Liver (tissue), 9 donors: ENCODE data around the gene GTF3C5. TPM values are rescaled to one million over a fixed set of nuclear protein-coding genes. Genes with fewer than 3 reads are reported as not detected.
"Not testable (repeated sequence)": the region's sequence is repeated elsewhere in the genome, so short reads cannot be mapped to it uniquely, and the experiment has no call there.

Experiments
- DNase-seq: peaks from one replicate; pipeline ENCODE4 v3.0.0-alpha.2; 2017; ENCODE audit warnings: low spot score
- H3K27ac ChIP-seq, 2 donors: one replicate each; pipeline ENCODE4 v1.7.0; 2013; ENCODE audit warnings: inconsistent platforms in 2 of 2, low read length in 2 of 2, control low read depth in 1 of 2, low read depth in 1 of 2, mild to moderate bottlenecking in 1 of 2
- H3K27me3 ChIP-seq, 4 donors: one replicate each; pipeline versions ENCODE4 v1.6.1 to v1.7.0; 2013; ENCODE audit warnings: low read length in 3 of 4, inconsistent platforms in 1 of 4, mild to moderate bottlenecking in 1 of 4, moderate library complexity in 1 of 4; ENCODE audit not compliant: control insufficient read depth in 4 of 4, insufficient read depth in 4 of 4
- H3K36me3 ChIP-seq, 4 donors: one replicate each; pipeline versions ENCODE4 v1.6.1 to v1.7.0; 2013; ENCODE audit warnings: low read length in 3 of 4, mild to moderate bottlenecking in 3 of 4, low read depth in 1 of 4, moderate library complexity in 1 of 4; ENCODE audit not compliant: control insufficient read depth in 4 of 4, insufficient read depth in 3 of 4
- H3K4me1 ChIP-seq, 4 donors: one replicate each; pipeline versions ENCODE4 v1.6.1 to v1.7.0; 2013; ENCODE audit warnings: low read length in 3 of 4, mild to moderate bottlenecking in 3 of 4, moderate library complexity in 1 of 4; ENCODE audit not compliant: control insufficient read depth in 4 of 4, insufficient read depth in 4 of 4
- H3K4me3 ChIP-seq, 3 donors: one replicate each; pipeline versions ENCODE4 v1.6.1 to v1.7.0; 2013; ENCODE audit warnings: low read length in 3 of 3, control low read depth in 1 of 3, low read depth in 1 of 3, mild to moderate bottlenecking in 1 of 3
- H3K9ac ChIP-seq, 2 donors: one replicate each; pipeline ENCODE4 v1.7.0; 2013; ENCODE audit warnings: low read length in 2 of 2, mild to moderate bottlenecking in 2 of 2, moderate library complexity in 2 of 2, control low read depth in 1 of 2, low read depth in 1 of 2
- H3K9me3 ChIP-seq, 4 donors: one replicate each; pipeline versions ENCODE4 v1.6.1 to v1.7.0; 2013; ENCODE audit warnings: low read length in 3 of 4; ENCODE audit not compliant: control insufficient read depth in 4 of 4
- CTCF ChIP-seq: fragments of 150-350 bp; IDR thresholded peaks from 2 replicates; pipeline ENCODE4 v1.5.1; 2017; ENCODE audit warnings: improper control_type of control experiment, low read depth, low read length; ENCODE audit not compliant: missing input control
- EGR1 ChIP-seq, 2 donors: IDR thresholded peaks; 2 replicates each; pipeline ENCODE4 v1.6.1; 2016 to 2018; ENCODE audit warnings: antibody characterized with exemption in 2 of 2, low read depth in 2 of 2
- FOXA2 ChIP-seq: IDR thresholded peaks from 2 replicates; pipeline ENCODE4 v1.6.1; 2016; ENCODE audit warnings: antibody characterized with exemption
- GABPA ChIP-seq, 2 donors: IDR thresholded peaks in 1 of 2; conservative IDR thresholded peaks in 1 of 2; 2 replicates each; pipeline ENCODE4 v1.6.1; 2016; ENCODE audit warnings: antibody characterized with exemption in 2 of 2, mild to moderate bottlenecking in 1 of 2, moderate library complexity in 1 of 2
- HNF4A ChIP-seq, 2 donors: conservative IDR thresholded peaks; 2 replicates each; pipeline ENCODE4 v1.6.1; 2016; ENCODE audit warnings: antibody characterized with exemption in 2 of 2, mild to moderate bottlenecking in 2 of 2
- HNF4G ChIP-seq: IDR thresholded peaks from 2 replicates; pipeline ENCODE4 v1.6.1; 2016; ENCODE audit warnings: antibody characterized with exemption
- JUND ChIP-seq, 2 donors: IDR thresholded peaks; 2 replicates each; pipeline ENCODE4 v1.6.1; 2016; ENCODE audit warnings: antibody characterized with exemption in 2 of 2
- MAX ChIP-seq: IDR thresholded peaks from 2 replicates; pipeline ENCODE4 v1.6.1; 2016; ENCODE audit warnings: antibody characterized with exemption
- NR2F2 ChIP-seq: IDR thresholded peaks from 2 replicates; pipeline ENCODE4 v1.6.1; 2016; ENCODE audit warnings: antibody characterized with exemption
- SP1 ChIP-seq: IDR thresholded peaks from 2 replicates; pipeline ENCODE4 v1.6.1; 2018; ENCODE audit warnings: antibody characterized with exemption, mild to moderate bottlenecking
- TAF1 ChIP-seq: conservative IDR thresholded peaks from 2 replicates; pipeline ENCODE4 v1.6.1; 2016; ENCODE audit warnings: antibody characterized with exemption, mild to moderate bottlenecking
- ZBTB33 ChIP-seq: IDR thresholded peaks from 2 replicates; pipeline ENCODE4 v1.6.1; 2016; ENCODE audit warnings: antibody characterized with exemption
- WGBS: extraction: QIAGEN DNeasy Blood & Tissue Kit; methylation state at CpG from one replicate; pipeline ENCODE4 v1.1.7; 2013; 5-methylcytosine and 5-hydroxymethylcytosine counted together
- polyA plus RNA-seq, 2 donors: library from polyadenylated mRNA; stranded (reverse) in 1 of 2; unstranded in 1 of 2; fragments of 200-250 nt in 1 of 2; fragments of >200 nt in 1 of 2; fragmentation: Nextera tagmentation in 1 of 2; extraction: Ambion mirVana in 1 of 2; gene quantifications; one replicate each; pipeline versions ENCODE4 v1.2.1 to v1.2.3, GENCODE V29; 2013 to 2015
- total RNA-seq, 2 donors: library from RNA; depleted of rRNA; stranded (reverse); fragments of >200 nt; gene quantifications; one replicate each; pipeline ENCODE4 v1.2.3, GENCODE V29; 2014
- TF ChIP-seq, protein P1 (sequence below): IDR thresholded peaks from 2 replicates; pipeline ENCODE4 v1.6.1; 2016; ENCODE audit warnings: antibody characterized with exemption, mild to moderate bottlenecking
- donor health status: healthy.
- donor health status: healthy.
- donor health status: healthy.
- donor health status: healthy.
- donor health status: healthy.

Gene GTF3C5
- total and polyA plus RNA-seq, 4 donors: 13.2 to 26.2 (median 18.2) TPM

GRCh38 chr9:133062569-133062968 is 31.8 kb downstream of the GTF3C5 start:
- not testable (repeated sequence) for H3K4me1 ChIP-seq, H3K27ac ChIP-seq, H3K36me3 ChIP-seq, H3K27me3 ChIP-seq, H3K9me3 ChIP-seq, H3K9ac ChIP-seq, DNase-seq, H3K4me3 ChIP-seq
- 78% methylated on average over 3 of the region's 8 CpGs for WGBS

DNA sequence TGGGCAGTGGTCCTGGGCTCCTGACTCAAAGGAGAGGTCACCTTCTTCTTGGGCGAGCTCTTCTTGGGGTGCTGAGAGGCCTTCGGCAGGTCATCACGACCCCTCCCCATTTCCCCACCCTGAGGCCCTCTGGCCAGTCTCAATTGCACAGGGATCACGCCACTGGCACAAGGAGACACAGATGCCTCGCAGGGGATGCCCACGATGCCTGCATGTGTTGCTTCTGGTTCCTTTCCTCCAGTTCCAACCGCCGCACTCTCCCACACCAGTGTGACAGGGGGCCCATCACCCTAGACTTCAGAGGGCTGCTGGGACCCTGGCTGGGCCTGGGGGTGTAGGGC is 32.3 kb downstream of the GTF3C5 start:
- no peak for DNase-seq
- no peak for TF ChIP-seq SP1

DNA sequence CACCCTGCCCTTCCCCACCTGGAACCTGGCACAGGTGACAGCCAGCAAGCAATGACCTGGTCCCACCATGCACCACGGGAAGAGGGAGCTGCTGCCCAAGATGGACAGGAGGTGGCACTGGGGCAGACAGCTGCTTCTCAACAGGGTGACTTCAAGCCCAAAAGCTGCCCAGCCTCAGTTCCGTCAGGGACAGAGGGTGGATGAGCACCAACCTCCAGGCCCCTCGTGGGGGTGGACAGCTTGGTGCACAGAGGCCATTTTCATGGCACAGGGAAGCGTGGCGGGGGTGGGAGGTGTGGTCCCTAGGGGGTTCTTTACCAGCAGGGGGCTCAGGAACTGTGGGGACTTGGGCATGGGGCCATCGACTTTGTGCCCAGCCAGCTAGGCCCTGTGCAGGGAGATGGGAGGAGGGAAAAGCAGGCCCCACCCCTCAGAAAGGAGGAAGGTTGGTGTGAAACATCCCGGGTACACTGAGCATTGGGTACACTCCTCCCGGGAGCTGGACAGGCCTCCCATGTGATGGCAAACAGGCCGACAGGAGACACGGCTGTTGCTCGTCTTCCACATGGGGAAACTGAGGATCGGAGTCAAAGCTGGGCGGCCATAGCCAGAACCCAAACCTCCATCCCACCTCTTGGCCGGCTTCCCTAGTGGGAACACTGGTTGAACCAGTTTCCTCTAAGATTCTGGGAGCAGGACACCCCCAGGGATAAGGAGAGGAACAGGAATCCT is 32.9 kb downstream of the GTF3C5 start:
- H3K4me3 ChIP-seq: no peak overlapping the region
- TF ChIP-seq TAF1 (no peak), HNF4G (no peak), SP1 (no peak), GABPA (IDR thresholded peaks at IDR 0.05 in 1 of 2, conservative IDR thresholded peaks at IDR 0.05 in 1 of 2) (no peak), ZBTB33 (no peak), EGR1 (IDR thresholded peaks at IDR 0.05; ENCODE audit: low read depth in 2 of 2) (no peak), JUND (IDR thresholded peaks at IDR 0.05) (no peak), HNF4A (conservative IDR thresholded peaks at IDR 0.05) (no peak), NR2F2 (no peak), CTCF (no peak), FOXA2 (no peak), MAX (no peak)
- TF ChIP-seq, protein P1, sequence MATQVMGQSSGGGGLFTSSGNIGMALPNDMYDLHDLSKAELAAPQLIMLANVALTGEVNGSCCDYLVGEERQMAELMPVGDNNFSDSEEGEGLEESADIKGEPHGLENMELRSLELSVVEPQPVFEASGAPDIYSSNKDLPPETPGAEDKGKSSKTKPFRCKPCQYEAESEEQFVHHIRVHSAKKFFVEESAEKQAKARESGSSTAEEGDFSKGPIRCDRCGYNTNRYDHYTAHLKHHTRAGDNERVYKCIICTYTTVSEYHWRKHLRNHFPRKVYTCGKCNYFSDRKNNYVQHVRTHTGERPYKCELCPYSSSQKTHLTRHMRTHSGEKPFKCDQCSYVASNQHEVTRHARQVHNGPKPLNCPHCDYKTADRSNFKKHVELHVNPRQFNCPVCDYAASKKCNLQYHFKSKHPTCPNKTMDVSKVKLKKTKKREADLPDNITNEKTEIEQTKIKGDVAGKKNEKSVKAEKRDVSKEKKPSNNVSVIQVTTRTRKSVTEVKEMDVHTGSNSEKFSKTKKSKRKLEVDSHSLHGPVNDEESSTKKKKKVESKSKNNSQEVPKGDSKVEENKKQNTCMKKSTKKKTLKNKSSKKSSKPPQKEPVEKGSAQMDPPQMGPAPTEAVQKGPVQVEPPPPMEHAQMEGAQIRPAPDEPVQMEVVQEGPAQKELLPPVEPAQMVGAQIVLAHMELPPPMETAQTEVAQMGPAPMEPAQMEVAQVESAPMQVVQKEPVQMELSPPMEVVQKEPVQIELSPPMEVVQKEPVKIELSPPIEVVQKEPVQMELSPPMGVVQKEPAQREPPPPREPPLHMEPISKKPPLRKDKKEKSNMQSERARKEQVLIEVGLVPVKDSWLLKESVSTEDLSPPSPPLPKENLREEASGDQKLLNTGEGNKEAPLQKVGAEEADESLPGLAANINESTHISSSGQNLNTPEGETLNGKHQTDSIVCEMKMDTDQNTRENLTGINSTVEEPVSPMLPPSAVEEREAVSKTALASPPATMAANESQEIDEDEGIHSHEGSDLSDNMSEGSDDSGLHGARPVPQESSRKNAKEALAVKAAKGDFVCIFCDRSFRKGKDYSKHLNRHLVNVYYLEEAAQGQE: no peak
- H3K9me3 ChIP-seq: no peaks in the 10 kb centered on the region
- H3K9ac ChIP-seq: no peak overlapping the region
- H3K36me3 ChIP-seq: no peaks in the 10 kb centered on the region
- DNase-seq: no peak
- no peak overlapping the region for H3K27ac ChIP-seq
- H3K27me3 ChIP-seq: no peaks in the 10 kb centered on the region
- WGBS: 90% methylated on average over 14 of the region's 14 CpGs
- no peaks in the 10 kb centered on the region for H3K4me1 ChIP-seq

More for the DNA sequence above, 32.3 kb downstream of the GTF3C5 start:
- no peaks in the 10 kb centered on the region for H3K4me1 ChIP-seq
- H3K4me3 ChIP-seq: no peak overlapping the region
- no peaks in the 10 kb centered on the region for H3K27me3 ChIP-seq
- no peak overlapping the region for H3K27ac ChIP-seq
- no peaks in the 10 kb centered on the region for H3K9me3 ChIP-seq
- 90% methylated on average over 8 of the region's 8 CpGs for whole genome bisulfite sequencing
- H3K36me3 ChIP-seq: peaks cover 0 to 1% (median under 1%) of the 10 kb centered on the region in 4 donors
- H3K9ac ChIP-seq: no peak overlapping the region
